IPS-11a (cell line): ENCODE data around the gene MED13L.

Experiments used
- H3K4me3 ChIP-seq: one replicate; pipeline ENCODE4 v1.5.1; 2013; ENCODE audit warnings: low read depth, low read length, control low read depth

Gene MED13L

GRCh38 chr12:116026768-116027550 is 250.5 kb downstream of the MED13L start:
- no peak overlapping the region for H3K4me3 ChIP-seq

DNA sequence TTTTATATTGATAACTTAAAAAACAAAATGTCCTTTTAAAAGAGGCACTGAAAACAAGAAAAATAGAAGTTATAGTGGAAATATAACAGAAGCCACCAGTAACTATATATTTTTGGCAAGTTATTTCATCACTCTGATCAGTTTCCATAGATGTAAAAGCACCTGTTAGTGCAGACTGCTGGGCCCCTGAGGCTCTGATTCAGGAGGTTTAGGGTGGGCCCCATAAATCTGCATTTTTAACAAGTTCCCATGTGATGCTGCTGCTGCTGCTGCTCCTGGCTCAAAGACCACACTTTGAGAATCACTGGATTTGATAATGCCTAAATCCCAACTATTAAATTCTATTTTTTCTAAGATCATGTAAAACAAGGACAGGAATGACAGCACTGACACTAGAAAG is 251.1 kb downstream of the MED13L start:
- H3K4me3 ChIP-seq: no peak overlapping the region

GRCh38 chr12:116024769-116025168 is 252.7 kb downstream of the MED13L start:
- no peak overlapping the region for H3K4me3 ChIP-seq

GRCh38 chr12:116019415-116019814 is 258.1 kb downstream of the MED13L start:
- H3K4me3 ChIP-seq: no peak overlapping the region

DNA sequence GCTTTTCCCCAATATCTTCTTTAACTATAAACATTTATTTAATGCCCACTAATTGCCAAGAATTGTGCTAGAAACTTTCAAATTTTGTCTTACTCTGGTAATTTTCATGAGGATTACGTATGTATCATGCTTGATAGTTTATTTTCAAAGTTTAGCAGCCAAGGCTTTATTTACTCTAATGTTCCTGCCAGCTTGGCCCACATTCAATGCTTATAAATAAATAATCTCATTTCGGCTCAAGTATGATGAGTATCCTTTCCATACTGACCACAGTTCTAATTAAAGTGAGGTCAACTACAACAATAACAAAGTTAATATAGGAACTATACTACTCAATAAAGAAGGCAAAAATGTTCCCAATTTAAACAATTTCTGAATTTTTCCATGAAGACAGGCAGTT is 259.2 kb downstream of the MED13L start:
- no peak overlapping the region for H3K4me3 ChIP-seq

DNA sequence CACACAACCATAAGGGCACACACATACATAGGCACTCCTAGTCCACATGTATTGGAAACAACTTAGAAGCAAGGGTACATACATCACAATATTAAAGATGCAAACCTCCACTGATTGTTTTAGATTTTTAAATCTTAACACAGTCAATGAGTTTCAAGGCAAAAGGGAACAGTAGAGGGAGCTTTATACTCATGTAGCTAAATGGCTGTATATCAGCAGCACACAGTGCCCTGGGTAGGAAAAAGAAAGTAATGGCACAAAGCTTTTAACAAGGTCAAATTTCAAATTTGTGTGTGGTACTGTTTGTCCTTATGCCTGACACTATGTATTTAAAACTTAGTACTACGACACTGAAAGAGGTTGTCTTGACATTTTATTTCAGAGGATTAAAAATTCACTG is 262.0 kb downstream of the MED13L start:
- H3K4me3 ChIP-seq: no peak overlapping the region

GRCh38 chr12:116012757-116013156 is 264.7 kb downstream of the MED13L start:
- no peak overlapping the region for H3K4me3 ChIP-seq

DNA sequence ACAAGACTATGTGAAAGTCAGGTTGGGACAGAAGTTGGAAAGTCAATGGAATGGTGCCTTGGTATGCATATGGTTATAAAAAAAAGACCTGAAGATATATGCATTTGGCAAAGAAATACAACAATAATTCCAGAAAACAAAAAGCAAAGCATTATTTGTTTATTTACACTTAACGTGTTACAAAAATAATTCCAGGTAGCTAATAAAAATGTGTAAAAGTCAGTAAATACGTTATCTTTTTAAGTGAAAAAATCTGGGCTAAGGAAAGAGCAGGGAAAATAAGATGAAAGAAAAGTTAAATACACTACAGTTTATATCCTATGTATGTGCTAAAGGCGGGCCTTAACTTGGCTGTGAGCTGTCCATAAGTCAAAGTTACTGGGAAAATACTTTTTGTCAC is 266.3 kb downstream of the MED13L start:
- H3K4me3 ChIP-seq: no peak overlapping the region

DNA sequence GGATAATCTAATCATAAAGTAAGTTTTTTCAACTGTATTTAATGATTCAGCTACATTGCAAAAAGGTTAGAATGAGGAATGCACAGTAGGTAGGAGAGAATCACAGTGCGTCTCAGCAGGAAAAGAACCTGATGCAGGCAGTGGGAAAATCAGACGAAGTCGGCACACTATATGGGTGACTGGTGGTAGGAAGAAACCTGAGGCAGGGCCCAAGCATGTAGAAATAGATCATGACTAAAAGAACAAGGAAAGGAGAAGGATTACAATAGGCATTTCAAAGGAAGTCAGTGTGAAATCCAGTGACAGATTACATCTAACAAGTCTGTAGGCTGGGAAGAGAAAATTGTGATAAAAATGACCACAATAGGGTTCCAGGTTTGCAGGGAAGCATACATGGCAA is 267.0 kb downstream of the MED13L start:
- no peak overlapping the region for H3K4me3 ChIP-seq

DNA sequence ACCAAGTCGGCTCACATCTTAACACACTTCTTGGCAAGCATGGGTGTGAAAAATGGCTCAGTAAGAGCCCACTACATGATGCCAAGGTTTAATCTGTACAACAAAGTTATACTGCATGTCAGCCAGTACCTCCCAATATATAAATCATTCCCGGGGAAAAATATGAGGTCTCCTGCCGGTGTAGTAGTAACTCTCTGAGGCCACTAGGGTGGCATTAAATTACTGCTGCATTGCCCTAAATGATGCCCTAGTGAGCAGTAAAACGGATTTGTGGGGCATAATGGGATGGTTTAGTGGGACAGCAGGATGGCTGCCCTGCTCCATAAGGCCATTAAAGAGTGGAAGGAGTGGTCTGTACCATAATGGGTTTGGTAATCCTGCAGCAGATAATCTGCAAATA is 267.7 kb downstream of the MED13L start:
- no peak overlapping the region for H3K4me3 ChIP-seq

- no peak overlapping the region for H3K4me3 ChIP-seq
Observed at GRCh38 chr12:116006141-116006540, 271.4 kb downstream of the MED13L start.

- no peak overlapping the region for H3K4me3 ChIP-seq
Observed at GRCh38 chr12:116002890-116003536, 274.5 kb downstream of the MED13L start.

DNA sequence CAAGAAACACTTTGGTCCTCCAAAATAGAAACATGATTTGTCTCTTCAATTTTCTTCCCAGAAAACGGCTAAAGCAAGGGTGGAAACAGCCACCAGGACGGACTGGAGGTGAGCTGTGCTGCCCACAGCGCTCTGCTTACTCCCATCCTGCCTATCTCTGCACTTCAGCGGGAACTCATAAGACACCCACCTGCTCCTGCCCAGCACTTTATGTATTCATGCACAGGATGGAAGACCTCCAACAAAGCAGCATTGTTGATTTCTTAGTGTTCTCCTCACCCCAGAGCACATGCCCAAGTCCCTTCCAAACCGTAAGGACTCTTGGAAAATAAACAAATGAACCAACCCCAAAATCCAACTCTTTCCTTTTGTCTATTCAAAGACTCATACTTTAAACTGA is 277.2 kb downstream of the MED13L start:
- no peak overlapping the region for H3K4me3 ChIP-seq

DNA sequence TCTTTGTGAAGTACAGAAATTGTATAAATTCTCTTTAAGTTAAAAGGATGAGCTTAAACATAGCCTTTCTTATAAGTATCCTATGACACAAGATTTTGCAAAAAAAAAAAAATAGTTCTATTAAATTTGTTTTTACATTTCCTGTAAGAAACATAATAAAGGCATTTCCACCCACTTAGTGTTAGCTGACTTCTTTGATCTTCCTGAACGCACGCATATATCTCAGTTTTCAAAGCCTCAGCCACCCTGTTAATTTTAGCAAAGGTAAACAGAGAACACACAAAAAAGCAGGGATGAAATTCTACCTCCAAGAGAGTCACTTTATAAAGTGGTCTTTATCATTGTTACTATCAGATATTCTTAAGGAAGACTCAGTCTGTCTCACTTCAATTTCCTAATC is 277.9 kb downstream of the MED13L start:
- no peak overlapping the region for H3K4me3 ChIP-seq

DNA sequence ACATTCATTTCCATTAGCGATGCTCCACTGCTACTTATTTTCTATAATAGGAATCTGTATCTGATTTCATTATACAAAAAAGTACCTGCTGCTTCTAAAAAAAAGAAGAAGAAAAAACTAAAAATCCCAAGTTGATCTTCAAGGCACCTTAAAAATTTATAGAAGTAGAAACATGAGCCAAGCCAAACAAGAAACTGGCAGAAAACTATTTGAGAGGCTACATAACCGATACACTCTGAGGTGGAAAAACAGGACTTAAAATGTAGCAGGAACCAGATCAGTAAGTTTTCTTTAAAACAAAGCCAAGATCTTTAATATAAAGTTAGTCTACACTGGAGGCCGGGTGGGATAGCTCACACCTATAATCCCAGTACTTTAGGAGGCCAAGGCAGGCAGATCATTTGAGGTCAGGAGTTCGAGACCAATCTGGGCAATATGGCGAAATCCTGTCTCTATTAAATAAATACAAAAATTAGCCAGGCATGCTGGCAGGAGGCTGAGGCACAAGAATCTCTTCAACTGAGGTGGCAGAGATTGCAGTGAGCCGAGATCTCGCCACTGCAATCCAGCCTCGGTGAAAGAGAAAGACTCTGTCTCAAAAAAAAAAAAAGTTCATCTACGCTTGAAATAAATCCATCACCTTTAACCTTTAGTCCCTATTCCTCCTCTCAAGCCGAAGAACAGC is 278.6 kb downstream of the MED13L start:
- H3K4me3 ChIP-seq: no peak overlapping the region

- no peak overlapping the region for H3K4me3 ChIP-seq
Observed at GRCh38 chr12:115998119-115998633, 279.3 kb downstream of the MED13L start.

GRCh38 chr12:115993737-115994136 is 283.8 kb downstream of the MED13L start:
- H3K4me3 ChIP-seq: no peak overlapping the region

GRCh38 chr12:115990241-115990640 is 287.3 kb downstream of the MED13L start:
- H3K4me3 ChIP-seq: no peak overlapping the region

DNA sequence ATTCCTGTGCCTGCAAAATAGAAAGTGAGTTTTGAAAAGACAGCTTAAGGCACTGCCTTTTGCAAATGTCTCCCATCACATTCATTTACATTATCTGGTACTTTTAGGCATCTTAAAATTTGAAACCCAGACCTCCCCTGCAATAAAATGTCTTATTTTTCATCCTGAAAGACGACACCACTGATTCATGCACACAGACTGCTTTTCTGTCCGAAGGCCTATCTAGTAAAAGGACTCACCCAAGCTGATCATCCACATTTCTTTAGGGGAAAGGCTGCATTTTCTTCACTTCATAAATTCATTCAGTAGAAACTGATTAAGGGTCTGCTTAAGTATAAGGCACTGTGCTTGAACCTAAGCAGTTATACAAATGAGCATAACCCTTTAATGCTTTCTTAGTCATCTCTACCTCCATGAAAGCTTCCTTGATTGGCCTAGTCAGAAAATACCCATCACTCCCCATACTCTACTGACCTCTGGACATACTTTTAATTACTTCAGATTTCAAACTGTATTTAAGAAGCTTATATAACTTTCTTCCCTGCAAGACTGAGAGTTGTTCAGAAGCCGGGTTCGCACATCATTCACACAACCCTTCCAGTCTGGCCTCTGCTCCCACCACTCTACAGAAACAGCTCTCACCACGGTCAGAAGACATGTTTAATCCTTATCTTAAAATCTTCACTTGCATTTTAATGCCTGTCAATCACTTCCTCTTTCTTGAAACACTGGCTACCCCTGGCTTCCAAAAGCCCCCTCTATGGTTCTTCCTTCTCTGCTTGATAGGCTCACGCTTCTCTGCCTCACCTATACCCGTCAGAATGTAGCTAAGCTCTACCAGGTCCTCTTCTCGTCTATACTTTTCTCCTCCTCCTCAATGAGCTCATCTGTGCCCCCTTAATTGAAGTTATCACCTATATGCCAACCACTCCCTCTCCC is 288.6 kb downstream of the MED13L start:
- H3K4me3 ChIP-seq: no peak overlapping the region

DNA sequence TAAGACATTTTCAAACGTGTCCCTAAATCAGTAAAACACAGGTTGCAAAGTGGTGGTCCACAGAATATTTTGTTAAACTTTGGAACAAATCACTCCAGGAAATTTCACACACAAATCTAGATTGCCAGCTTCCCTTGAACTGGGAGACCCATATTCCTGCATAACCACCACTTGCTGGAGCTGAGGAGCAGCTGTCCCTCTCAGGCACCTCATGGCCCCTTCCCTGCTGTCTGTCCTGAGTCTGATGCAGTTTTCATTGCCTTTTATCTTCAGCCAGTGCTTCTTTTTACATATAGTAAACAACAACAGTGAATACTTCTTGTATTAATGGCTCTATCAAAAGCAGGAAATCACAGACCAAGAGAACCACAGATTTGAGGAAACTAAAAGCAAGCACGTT is 289.3 kb downstream of the MED13L start:
- H3K4me3 ChIP-seq: no peak overlapping the region

GRCh38 chr12:115984616-115985015 is 292.9 kb downstream of the MED13L start:
- no peak overlapping the region for H3K4me3 ChIP-seq
